MM.1S (cell line): ENCODE data around the gene FRAS1.

ENCODE experiments used
- DNase-seq: peaks from one replicate; pipeline ENCODE4 v3.0.0-alpha.2; 2015
- H2AFZ ChIP-seq: fragments of 300-600 bp; sonication (generic); 2 replicates; pipeline ENCODE4 v1.6.0; 2016; ENCODE audit warnings: antibody characterized with exemption, low read length
- H3F3A ChIP-seq: fragments of 300-600 bp; sonication (generic); 2 replicates; pipeline ENCODE4 v1.6.1; 2016; ENCODE audit warnings: mild to moderate bottlenecking, antibody characterized with exemption, low read length, moderate library complexity, mixed read lengths; ENCODE audit not compliant: insufficient read depth
- H3K27ac ChIP-seq: fragments of 300-600 bp; sonication (generic); 2 replicates; pipeline ENCODE4 v1.5.1; 2016; ENCODE audit warnings: mild to moderate bottlenecking, low read length
- H3K27me3 ChIP-seq: fragments of 300-600 bp; sonication (generic); replicated peaks from 2 replicates; pipeline ENCODE4 v1.6.0; 2016; ENCODE audit warnings: low read length; ENCODE audit not compliant: insufficient read depth
- H3K36me3 ChIP-seq: fragments of 300-600 bp; sonication (generic); replicated peaks from 2 replicates; pipeline ENCODE4 v1.6.1; 2016; ENCODE audit warnings: mild to moderate bottlenecking, low read length, mixed read lengths; ENCODE audit not compliant: insufficient read depth
- H3K4me1 ChIP-seq: fragments of 300-600 bp; sonication (generic); 2 replicates; pipeline ENCODE4 v1.6.1; 2016; ENCODE audit warnings: low read length, mixed read lengths
- H3K4me2 ChIP-seq: fragments of 300-600 bp; sonication (generic); 2 replicates; pipeline ENCODE4 v1.6.0; 2016; ENCODE audit warnings: low read depth, low read length
- H3K4me3 ChIP-seq: fragments of 300-600 bp; sonication (generic); 2 replicates; pipeline ENCODE4 v1.5.1; 2016; ENCODE audit warnings: low read length, mixed read lengths
- H3K79me2 ChIP-seq: fragments of 300-600 bp; sonication (generic); 2 replicates; pipeline ENCODE4 v1.6.1; 2016; ENCODE audit warnings: mixed run types, low read length, mixed read lengths
- H3K9ac ChIP-seq: fragments of 300-600 bp; sonication (generic); 2 replicates; pipeline ENCODE4 v1.6.1; 2016; ENCODE audit warnings: low read length, mixed read lengths
- H3K9me2 ChIP-seq: fragments of 300-600 bp; sonication (generic); replicated peaks from 2 replicates; pipeline ENCODE4 v1.6.1; 2016; ENCODE audit warnings: mild to moderate bottlenecking, low read length, mixed read lengths; ENCODE audit not compliant: insufficient read depth
- H3K9me3 ChIP-seq: fragments of 300-600 bp; sonication (generic); replicated peaks from 2 replicates; pipeline ENCODE4 v1.6.1; 2016; ENCODE audit warnings: mild to moderate bottlenecking, low read length, mixed read lengths; ENCODE audit not compliant: insufficient read depth
- H4K20me1 ChIP-seq: fragments of 300-600 bp; sonication (generic); 2 replicates; pipeline ENCODE4 v1.6.1; 2016; ENCODE audit warnings: mild to moderate bottlenecking, low read length, moderate library complexity, mixed read lengths; ENCODE audit not compliant: insufficient read depth
- CTCF ChIP-seq: fragments of 300-600 bp; sonication (generic); IDR thresholded peaks from 2 replicates; pipeline ENCODE4 v1.5.1; 2016; ENCODE audit warnings: antibody characterized with exemption, low read length, mixed read lengths
- EZH2 ChIP-seq: fragments of 300-600 bp; sonication (generic); optimal IDR thresholded peaks from 2 replicates; pipeline ENCODE3; 2017; ENCODE audit warnings: low read depth, mild to moderate bottlenecking, antibody characterized with exemption, low read length, mixed read lengths
- EZH2phosphoT487 ChIP-seq: fragments of 300-600 bp; sonication (generic); IDR thresholded peaks from 2 replicates; pipeline ENCODE4 v1.6.1; 2018; ENCODE audit warnings: antibody characterized with exemption, low read length

Gene FRAS1

GRCh38 chr4:78565971-78566372, 508.8 kb downstream of the FRAS1 start:
- no peak overlapping the region for H3K9ac ChIP-seq
- no peak overlapping the region for H2AFZ ChIP-seq
- H3K79me2 ChIP-seq: no peaks in the 10 kb centered on the region
- no peaks in the 10 kb centered on the region for H4K20me1 ChIP-seq
- H3K27me3 ChIP-seq: no peaks in the 10 kb centered on the region
- no peak for DNase-seq
- no peaks in the 10 kb centered on the region for H3K9me3 ChIP-seq
- TF ChIP-seq EZH2 (no peak), CTCF (no peak), EZH2phosphoT487 (no peak)
- peaks cover 13% of the 10 kb centered on the region for H3K4me1 ChIP-seq
- no peak overlapping the region for H3K4me2 ChIP-seq
- no peaks in the 10 kb centered on the region for H3K36me3 ChIP-seq
- no peaks in the 10 kb centered on the region for H3K9me2 ChIP-seq
- 0 out of 2 replicates have a peak, but pooled peaks cover 7% of the 10 kb centered on the region for H3F3A ChIP-seq
- H3K27ac ChIP-seq: no peak overlapping the region
- no peak overlapping the region for H3K4me3 ChIP-seq

GRCh38 chr4:78566834-78567499, 509.8 kb downstream of the FRAS1 start:
- Histone ChIP-seq H3K4me3 (no peak overlapping the region), H3K4me1 (peaks cover 13% of the 10 kb centered on the region), H2AFZ (no peak overlapping the region), H3K36me3 (no peaks in the 10 kb centered on the region), H3K27me3 (no peaks in the 10 kb centered on the region), H3K9me3 (no peaks in the 10 kb centered on the region), H3K4me2 (peak overlapping the region; percentile 5; the same call in 1 of the 2 replicates), H3K27ac (peak overlapping the region; percentile 7; the same call in 1 of the 2 replicates), H4K20me1 (no peaks in the 10 kb centered on the region), H3K9me2 (no peaks in the 10 kb centered on the region), H3F3A (0 out of 2 replicates have a peak, but pooled peaks cover 7% of the 10 kb centered on the region), H3K79me2 (no peaks in the 10 kb centered on the region), H3K9ac (no peak overlapping the region)
- DNase-seq: peak; percentile 55
- TF ChIP-seq CTCF (no peak), EZH2phosphoT487 (no peak), EZH2 (no peak)

- TF ChIP-seq CTCF (no peak), EZH2phosphoT487 (no peak), EZH2 (no peak)
- no peaks in the 10 kb centered on the region for H3K36me3 ChIP-seq
- H4K20me1 ChIP-seq: no peaks in the 10 kb centered on the region
- no peak for DNase-seq
- H3K9ac ChIP-seq: no peak overlapping the region
- H3K4me2 ChIP-seq: peak overlapping the region; percentile 5; the same call in 1 of the 2 replicates
- no peaks in the 10 kb centered on the region for H3K9me2 ChIP-seq
- H3K79me2 ChIP-seq: no peaks in the 10 kb centered on the region
- H2AFZ ChIP-seq: no peak overlapping the region
- 0 out of 2 replicates have a peak, but pooled peaks cover 7% of the 10 kb centered on the region for H3F3A ChIP-seq
- H3K27me3 ChIP-seq: no peaks in the 10 kb centered on the region
- H3K4me1 ChIP-seq: peaks cover 13% of the 10 kb centered on the region
- no peak overlapping the region for H3K4me3 ChIP-seq
- H3K27ac ChIP-seq: peak overlapping the region; percentile 7; the same call in 1 of the 2 replicates
- H3K9me3 ChIP-seq: no peaks in the 10 kb centered on the region
These were observed 510.5 kb downstream of the FRAS1 start for GRCh38 chr4:78567500-78568060.
